Liver (tissue), 9 donors: ENCODE data around the gene PDP2. TPM values are rescaled to one million over a fixed set of nuclear protein-coding genes. Genes with fewer than 3 reads are reported as not detected.

Source experiments
- DNase-seq: peaks from one replicate; pipeline ENCODE4 v3.0.0-alpha.2; 2017; ENCODE audit warnings: low spot score
- H3K27ac ChIP-seq, 2 donors: one replicate each; pipeline ENCODE4 v1.7.0; 2013; ENCODE audit warnings: inconsistent platforms in 2 of 2, low read length in 2 of 2, control low read depth in 1 of 2, low read depth in 1 of 2, mild to moderate bottlenecking in 1 of 2
- H3K27me3 ChIP-seq, 4 donors: one replicate each; pipeline versions ENCODE4 v1.6.1 to v1.7.0; 2013; ENCODE audit warnings: low read length in 3 of 4, inconsistent platforms in 1 of 4, mild to moderate bottlenecking in 1 of 4, moderate library complexity in 1 of 4; ENCODE audit not compliant: control insufficient read depth in 4 of 4, insufficient read depth in 4 of 4
- H3K36me3 ChIP-seq, 4 donors: one replicate each; pipeline versions ENCODE4 v1.6.1 to v1.7.0; 2013; ENCODE audit warnings: low read length in 3 of 4, mild to moderate bottlenecking in 3 of 4, low read depth in 1 of 4, moderate library complexity in 1 of 4; ENCODE audit not compliant: control insufficient read depth in 4 of 4, insufficient read depth in 3 of 4
- H3K4me1 ChIP-seq, 4 donors: one replicate each; pipeline versions ENCODE4 v1.6.1 to v1.7.0; 2013; ENCODE audit warnings: low read length in 3 of 4, mild to moderate bottlenecking in 3 of 4, moderate library complexity in 1 of 4; ENCODE audit not compliant: control insufficient read depth in 4 of 4, insufficient read depth in 4 of 4
- H3K4me3 ChIP-seq, 3 donors: one replicate each; pipeline versions ENCODE4 v1.6.1 to v1.7.0; 2013; ENCODE audit warnings: low read length in 3 of 3, control low read depth in 1 of 3, low read depth in 1 of 3, mild to moderate bottlenecking in 1 of 3
- H3K9ac ChIP-seq, 2 donors: one replicate each; pipeline ENCODE4 v1.7.0; 2013; ENCODE audit warnings: low read length in 2 of 2, mild to moderate bottlenecking in 2 of 2, moderate library complexity in 2 of 2, control low read depth in 1 of 2, low read depth in 1 of 2
- H3K9me3 ChIP-seq, 4 donors: one replicate each; pipeline versions ENCODE4 v1.6.1 to v1.7.0; 2013; ENCODE audit warnings: low read length in 3 of 4; ENCODE audit not compliant: control insufficient read depth in 4 of 4
- ATF3 ChIP-seq: IDR thresholded peaks from 2 replicates; pipeline ENCODE4 v1.6.1; 2016; ENCODE audit warnings: antibody characterized with exemption
- CTCF ChIP-seq: fragments of 150-350 bp; IDR thresholded peaks from 2 replicates; pipeline ENCODE4 v1.5.1; 2017; ENCODE audit warnings: improper control_type of control experiment, low read depth, low read length; ENCODE audit not compliant: missing input control
- EGR1 ChIP-seq, 2 donors: IDR thresholded peaks; 2 replicates each; pipeline ENCODE4 v1.6.1; 2016 to 2018; ENCODE audit warnings: antibody characterized with exemption in 2 of 2, low read depth in 2 of 2
- FOXA1 ChIP-seq: IDR thresholded peaks from 2 replicates; pipeline ENCODE4 v1.6.1; 2016; ENCODE audit warnings: antibody characterized with exemption
- FOXA2 ChIP-seq: IDR thresholded peaks from 2 replicates; pipeline ENCODE4 v1.6.1; 2016; ENCODE audit warnings: antibody characterized with exemption
- GABPA ChIP-seq, 2 donors: IDR thresholded peaks in 1 of 2; conservative IDR thresholded peaks in 1 of 2; 2 replicates each; pipeline ENCODE4 v1.6.1; 2016; ENCODE audit warnings: antibody characterized with exemption in 2 of 2, mild to moderate bottlenecking in 1 of 2, moderate library complexity in 1 of 2
- HNF4A ChIP-seq, 2 donors: conservative IDR thresholded peaks; 2 replicates each; pipeline ENCODE4 v1.6.1; 2016; ENCODE audit warnings: antibody characterized with exemption in 2 of 2, mild to moderate bottlenecking in 2 of 2
- HNF4G ChIP-seq: IDR thresholded peaks from 2 replicates; pipeline ENCODE4 v1.6.1; 2016; ENCODE audit warnings: antibody characterized with exemption
- JUND ChIP-seq, 2 donors: IDR thresholded peaks; 2 replicates each; pipeline ENCODE4 v1.6.1; 2016; ENCODE audit warnings: antibody characterized with exemption in 2 of 2
- MAX ChIP-seq: IDR thresholded peaks from 2 replicates; pipeline ENCODE4 v1.6.1; 2016; ENCODE audit warnings: antibody characterized with exemption
- NR2F2 ChIP-seq: IDR thresholded peaks from 2 replicates; pipeline ENCODE4 v1.6.1; 2016; ENCODE audit warnings: antibody characterized with exemption
- RAD21 ChIP-seq, 2 donors: IDR thresholded peaks; 2 replicates each; pipeline ENCODE4 v1.6.1; 2016; ENCODE audit warnings: antibody characterized with exemption in 2 of 2, mild to moderate bottlenecking in 2 of 2
- REST ChIP-seq: IDR thresholded peaks from 2 replicates; pipeline ENCODE4 v1.6.1; 2016; ENCODE audit warnings: antibody characterized with exemption, mild to moderate bottlenecking
- TAF1 ChIP-seq: conservative IDR thresholded peaks from 2 replicates; pipeline ENCODE4 v1.6.1; 2016; ENCODE audit warnings: antibody characterized with exemption, mild to moderate bottlenecking
- YY1 ChIP-seq: IDR thresholded peaks from 2 replicates; pipeline ENCODE4 v1.6.1; 2016; ENCODE audit warnings: antibody characterized with exemption, mild to moderate bottlenecking
- ZBTB33 ChIP-seq: IDR thresholded peaks from 2 replicates; pipeline ENCODE4 v1.6.1; 2016; ENCODE audit warnings: antibody characterized with exemption
- WGBS: extraction: QIAGEN DNeasy Blood & Tissue Kit; methylation state at CpG from one replicate; pipeline ENCODE4 v1.1.7; 2013; 5-methylcytosine and 5-hydroxymethylcytosine counted together
- polyA plus RNA-seq, 2 donors: library from polyadenylated mRNA; stranded (reverse) in 1 of 2; unstranded in 1 of 2; fragments of 200-250 nt in 1 of 2; fragments of >200 nt in 1 of 2; fragmentation: Nextera tagmentation in 1 of 2; extraction: Ambion mirVana in 1 of 2; gene quantifications; one replicate each; pipeline versions ENCODE4 v1.2.1 to v1.2.3, GENCODE V29; 2013 to 2015
- total RNA-seq, 2 donors: library from RNA; depleted of rRNA; stranded (reverse); fragments of >200 nt; gene quantifications; one replicate each; pipeline ENCODE4 v1.2.3, GENCODE V29; 2014
- donor health status: healthy.
- donor health status: healthy.
- donor health status: healthy.
- donor health status: healthy.
- donor health status: healthy.

Gene PDP2
- total and polyA plus RNA-seq, 4 donors = 2.3 to 9.4 (median 6.1) TPM

- Histone ChIP-seq H3K9me3 (no peaks in the 10 kb centered on the region), H3K4me3 (no peak overlapping the region), H3K27me3 (no peaks in the 10 kb centered on the region), H3K9ac (no peak overlapping the region), H3K27ac (no peak overlapping the region), H3K4me1 (peaks cover 0 to 14% (median 4%) of the 10 kb centered on the region in 4 donors), H3K36me3 (no peaks in the 10 kb centered on the region)
- 64% methylated on average over 18 of the region's 18 CpGs for WGBS
- DNase-seq = no peak
- TF ChIP-seq NR2F2 (no peak), EGR1 (IDR thresholded peaks at IDR 0.05; ENCODE audit: low read depth in 2 of 2) (no peak), JUND (IDR thresholded peaks at IDR 0.05) (no peak), GABPA (IDR thresholded peaks at IDR 0.05 in 1 of 2, conservative IDR thresholded peaks at IDR 0.05 in 1 of 2) (no peak), TAF1 (no peak), HNF4A (conservative IDR thresholded peaks at IDR 0.05) (no peak)
Observed at GRCh38 chr16:66923247-66923731, 43.0 kb downstream of the PDP2 start.

GRCh38 chr16:66923866-66924265 is 43.6 kb downstream of the PDP2 start:
- Histone ChIP-seq H3K27me3 (no peaks in the 10 kb centered on the region), H3K4me1 (peaks cover 0 to 14% (median 4%) of the 10 kb centered on the region in 4 donors), H3K9ac (no peak overlapping the region), H3K4me3 (no peak overlapping the region), H3K36me3 (no peaks in the 10 kb centered on the region), H3K27ac (no peak overlapping the region), H3K9me3 (no peaks in the 10 kb centered on the region)
- TF ChIP-seq NR2F2 = no peak
- TF ChIP-seq EGR1 (IDR thresholded peaks at IDR 0.05; ENCODE audit: low read depth in 2 of 2) = no peak
- TF ChIP-seq RAD21 (IDR thresholded peaks at IDR 0.05) = no peak
- no peak for TF ChIP-seq FOXA2
- no peak for TF ChIP-seq CTCF
- TF ChIP-seq ATF3 = no peak
- no peak for TF ChIP-seq HNF4G
- no peak for TF ChIP-seq GABPA (IDR thresholded peaks at IDR 0.05 in 1 of 2, conservative IDR thresholded peaks at IDR 0.05 in 1 of 2)
- no peak for TF ChIP-seq JUND (IDR thresholded peaks at IDR 0.05)
- no peak for TF ChIP-seq TAF1
- no peak for TF ChIP-seq MAX
- no peak for TF ChIP-seq HNF4A (conservative IDR thresholded peaks at IDR 0.05)
- no peak for TF ChIP-seq FOXA1
- no peak for DNase-seq
- 61% methylated on average over 3 of the region's 3 CpGs for WGBS

- Histone ChIP-seq H3K4me1 (peaks cover 0 to 14% (median 4%) of the 10 kb centered on the region in 4 donors), H3K27ac (peak overlapping the region in 1 of 2 donors; percentile 19), H3K27me3 (no peaks in the 10 kb centered on the region), H3K9ac (no peak overlapping the region), H3K9me3 (no peaks in the 10 kb centered on the region), H3K4me3 (peak overlapping the region in 1 of 3 donors; percentile 27), H3K36me3 (no peaks in the 10 kb centered on the region)
- no peak for DNase-seq
- 10% methylated on average over 72 of the region's 72 CpGs for WGBS
- TF ChIP-seq REST (no peak), JUND (IDR thresholded peaks at IDR 0.05) (no peak), MAX (no peak), YY1 (no peak), ZBTB33 (no peak)
Observed at GRCh38 chr16:66924527-66925321, 44.4 kb downstream of the PDP2 start.
